IPS-18a (cell line): ENCODE results near the gene KIRREL2.
A peak's percentile ranks its signal among the peaks of the same experiment; 100 is the strongest.
"Not testable (repeated sequence)": the region's sequence is repeated elsewhere in the genome, so short reads cannot be mapped to it uniquely, and the experiment has no call there.

Experiments used
- H3K27ac ChIP-seq: one replicate; pipeline ENCODE4 v1.5.1; 2013; ENCODE audit warnings: low read length
- H3K27me3 ChIP-seq: one replicate; pipeline ENCODE4 v1.6.1; 2013; ENCODE audit warnings: mild to moderate bottlenecking, low read length; ENCODE audit not compliant: control insufficient read depth, insufficient read depth
- H3K36me3 ChIP-seq: one replicate; pipeline ENCODE4 v1.6.1; 2013; ENCODE audit warnings: low read depth, low read length; ENCODE audit not compliant: control insufficient read depth
- H3K4me1 ChIP-seq: one replicate; pipeline ENCODE4 v1.6.1; 2013; ENCODE audit warnings: low read depth, low read length; ENCODE audit not compliant: control insufficient read depth
- H3K4me3 ChIP-seq: one replicate; pipeline ENCODE4 v1.5.1; 2013; ENCODE audit warnings: low read length
- H3K9ac ChIP-seq: one replicate; pipeline ENCODE4 v1.6.1; 2013; ENCODE audit warnings: mild to moderate bottlenecking, low read length, moderate library complexity
- H3K9me3 ChIP-seq: one replicate; pipeline ENCODE4 v1.6.1; 2013; ENCODE audit warnings: low read depth, low read length; ENCODE audit not compliant: control insufficient read depth

Gene KIRREL2

DNA sequence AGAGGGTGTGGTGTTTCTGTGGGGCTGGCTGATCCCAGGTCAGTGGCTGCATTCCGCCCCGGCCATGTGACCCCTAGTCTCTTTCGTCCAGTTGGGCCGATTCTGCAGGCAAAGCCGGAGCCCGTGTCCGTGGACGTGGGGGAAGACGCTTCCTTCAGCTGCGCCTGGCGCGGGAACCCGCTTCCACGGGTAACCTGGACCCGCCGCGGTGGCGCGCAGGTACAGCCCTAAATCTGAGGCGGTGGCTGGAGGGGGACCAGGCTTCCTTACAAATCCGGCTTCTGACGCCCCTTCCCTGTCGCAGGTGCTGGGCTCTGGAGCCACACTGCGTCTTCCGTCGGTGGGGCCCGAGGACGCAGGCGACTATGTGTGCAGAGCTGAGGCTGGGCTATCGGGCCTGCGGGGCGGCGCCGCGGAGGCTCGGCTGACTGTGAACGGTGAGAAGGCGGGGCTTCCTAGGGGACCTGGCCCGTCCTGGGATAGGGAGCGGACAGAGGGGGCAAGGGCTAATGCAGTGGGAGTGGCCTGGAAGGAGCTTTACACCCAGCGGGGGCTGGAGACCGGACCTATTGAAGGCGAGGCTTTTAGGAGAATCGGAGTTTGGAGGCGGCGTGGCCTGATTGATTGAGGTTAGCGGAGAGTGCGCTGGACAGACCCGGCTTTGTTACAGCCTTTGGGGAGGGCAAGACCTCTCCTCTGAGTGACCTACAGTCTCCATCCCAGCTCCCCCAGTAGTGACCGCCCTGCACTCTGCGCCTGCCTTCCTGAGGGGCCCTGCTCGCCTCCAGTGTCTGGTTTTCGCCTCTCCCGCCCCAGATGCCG, 4.3 kb downstream of the KIRREL2 start:
- Histone ChIP-seq H3K9me3 (no peaks in the 10 kb centered on the region), H3K4me3 (peak overlapping the region; percentile 53), H3K36me3 (no peaks in the 10 kb centered on the region), H3K9ac (no peak overlapping the region), H3K27ac (no peak overlapping the region), H3K27me3 (peaks cover 68% of the 10 kb centered on the region), H3K4me1 (peaks cover 7% of the 10 kb centered on the region)

DNA sequence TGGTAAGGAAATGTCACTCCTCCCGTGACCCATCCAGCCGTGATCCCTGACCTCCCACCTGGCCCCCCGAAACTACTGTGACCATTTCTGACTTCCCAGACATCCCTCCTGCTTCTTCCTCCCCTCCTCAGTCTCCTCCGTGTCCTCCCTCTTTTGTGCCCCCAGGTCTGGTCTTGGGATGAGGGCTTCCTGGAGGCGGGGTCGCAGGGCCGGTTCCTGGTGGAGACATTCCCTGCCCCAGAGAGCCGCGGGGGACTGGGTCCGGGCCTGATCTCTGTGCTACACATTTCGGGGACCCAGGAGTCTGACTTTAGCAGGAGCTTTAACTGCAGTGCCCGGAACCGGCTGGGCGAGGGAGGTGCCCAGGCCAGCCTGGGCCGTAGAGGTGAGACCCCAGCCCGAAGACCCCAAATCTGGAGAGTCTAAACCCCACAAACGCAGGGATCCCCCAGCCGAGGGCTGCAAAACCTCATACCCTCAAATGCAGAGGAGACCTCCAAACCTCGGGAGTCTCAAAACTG, 5.0 kb downstream of the KIRREL2 start:
- Histone ChIP-seq H3K4me3 (peak overlapping the region; percentile 53), H3K9ac (no peak overlapping the region), H3K4me1 (peaks cover 7% of the 10 kb centered on the region), H3K27ac (no peak overlapping the region), H3K27me3 (peaks cover 62% of the 10 kb centered on the region), H3K9me3 (no peaks in the 10 kb centered on the region), H3K36me3 (no peaks in the 10 kb centered on the region)

- H3K27me3 ChIP-seq: peaks cover 56% of the 10 kb centered on the region
Observed at GRCh38 chr19:35862528-35862927, 5.8 kb downstream of the KIRREL2 start.

DNA sequence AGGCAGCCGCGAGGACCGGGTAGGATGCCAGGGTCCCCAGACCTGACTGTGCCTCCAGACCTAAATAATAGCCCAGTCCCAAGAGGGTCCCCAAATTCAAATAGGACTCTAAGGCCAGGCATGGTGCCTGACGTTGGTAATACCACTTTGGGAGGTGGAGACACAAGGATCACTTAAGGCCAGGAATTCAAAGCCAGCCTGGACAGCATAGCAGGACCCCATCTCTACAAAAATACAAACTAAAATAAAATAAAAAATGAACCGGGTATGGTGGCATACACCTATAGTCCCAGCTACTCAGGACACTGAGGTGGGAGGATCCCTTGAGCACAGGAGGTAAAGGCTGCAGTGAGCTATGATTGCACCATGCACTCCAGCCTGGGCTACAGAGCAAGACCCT, 6.3 kb downstream of the KIRREL2 start:
- Histone ChIP-seq H3K4me3 (no peak overlapping the region), H3K36me3 (no peaks in the 10 kb centered on the region), H3K9ac (no peak overlapping the region), H3K9me3 (no peaks in the 10 kb centered on the region), H3K27me3 (peaks cover 56% of the 10 kb centered on the region), H3K4me1 (peaks cover 12% of the 10 kb centered on the region), H3K27ac (no peak overlapping the region)

More at GRCh38 chr19:35862528-35862927, 5.8 kb downstream of the KIRREL2 start:
- Histone ChIP-seq H3K9me3 (no peaks in the 10 kb centered on the region), H3K4me1 (peaks cover 7% of the 10 kb centered on the region), H3K9ac (no peak overlapping the region), H3K36me3 (no peaks in the 10 kb centered on the region), H3K27ac (no peak overlapping the region), H3K4me3 (no peak overlapping the region)

GRCh38 chr19:35868172-35868822, 11.6 kb downstream of the KIRREL2 start, which contains the start of gene APLP1:
Gene APLP1 (plus strand): TSS chr19:35868574. CDS start chr19:35868637, 63 bp downstream.
- Histone ChIP-seq H3K9me3 (no peaks in the 10 kb centered on the region), H3K4me1 (peaks cover 14% of the 10 kb centered on the region), H3K4me3 (peak within 1 kb of the TSS; percentile 71), H3K27me3 (peaks cover 10% of the 10 kb centered on the region), H3K9ac (no peak within 1 kb of the TSS), H3K27ac (no peak within 1 kb of the TSS), H3K36me3 (no peaks in the 10 kb centered on the region)

GRCh38 chr19:35868823-35869326, 12.2 kb downstream of the KIRREL2 start:
- H3K9me3 ChIP-seq: no peaks in the 10 kb centered on the region
- H3K9ac ChIP-seq: no peak overlapping the region
- H3K4me1 ChIP-seq: peaks cover 14% of the 10 kb centered on the region
- H3K4me3 ChIP-seq: peak overlapping the region; percentile 71
- peaks cover 10% of the 10 kb centered on the region for H3K27me3 ChIP-seq
- no peak overlapping the region for H3K27ac ChIP-seq
- no peaks in the 10 kb centered on the region for H3K36me3 ChIP-seq

DNA sequence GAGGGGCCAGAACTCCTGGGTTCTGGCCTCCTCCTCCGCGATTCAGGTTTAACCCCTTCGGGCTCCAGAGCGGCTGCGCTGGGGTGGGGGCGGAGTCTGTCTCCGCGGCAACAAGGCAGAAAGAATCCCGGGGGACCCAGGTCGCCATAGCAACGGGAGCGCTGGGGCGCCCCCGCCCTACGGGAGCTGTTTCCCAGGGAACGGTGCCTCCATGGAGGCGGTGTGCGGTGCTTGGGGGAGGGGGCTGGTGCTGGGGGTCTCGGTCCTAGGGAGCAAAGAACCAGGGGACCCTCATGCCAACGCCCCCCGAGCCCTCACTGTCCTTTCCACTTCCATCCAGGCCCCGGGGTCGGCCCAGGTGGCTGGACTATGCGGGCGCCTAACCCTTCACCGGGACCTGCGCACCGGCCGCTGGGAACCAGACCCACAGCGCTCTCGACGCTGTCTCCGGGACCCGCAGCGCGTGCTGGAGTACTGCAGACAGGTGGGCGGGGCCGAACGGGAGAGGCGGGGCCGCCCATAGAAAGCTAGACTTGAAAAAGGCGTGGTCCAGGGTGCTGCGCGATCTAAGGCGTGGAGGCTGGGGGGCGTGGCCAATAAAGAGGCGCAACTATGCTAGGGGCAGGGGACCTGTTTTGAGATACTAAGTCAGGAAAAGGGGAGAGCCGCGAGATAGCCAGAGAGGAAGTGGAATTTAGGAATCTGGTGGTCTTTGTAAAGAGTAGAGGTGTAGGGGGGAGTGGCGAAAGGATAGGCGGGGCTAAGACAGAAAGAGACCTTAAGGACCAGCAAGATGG, 12.8 kb downstream of the KIRREL2 start:
- H3K36me3 ChIP-seq: no peaks in the 10 kb centered on the region
- no peak overlapping the region for H3K9ac ChIP-seq
- peaks cover 14% of the 10 kb centered on the region for H3K4me1 ChIP-seq
- no peak overlapping the region for H3K27ac ChIP-seq
- H3K27me3 ChIP-seq: peaks cover 10% of the 10 kb centered on the region
- peak overlapping the region; percentile 71 for H3K4me3 ChIP-seq
- H3K9me3 ChIP-seq: no peaks in the 10 kb centered on the region

GRCh38 chr19:35870124-35870736, 13.5 kb downstream of the KIRREL2 start:
- H3K9me3 ChIP-seq, H3K9ac ChIP-seq, H3K36me3 ChIP-seq, H3K27ac ChIP-seq: not testable (repeated sequence)
- H3K27me3 ChIP-seq: peaks cover 10% of the 10 kb centered on the region
- peak overlapping the region; percentile 71 for H3K4me3 ChIP-seq
- H3K4me1 ChIP-seq: peaks cover 14% of the 10 kb centered on the region

GRCh38 chr19:35870798-35871197, 14.1 kb downstream of the KIRREL2 start:
- peak overlapping the region; percentile 71 for H3K4me3 ChIP-seq
- H3K27me3 ChIP-seq: peaks cover 10% of the 10 kb centered on the region
- no peak overlapping the region for H3K27ac ChIP-seq
- H3K4me1 ChIP-seq: peaks cover 14% of the 10 kb centered on the region
- no peaks in the 10 kb centered on the region for H3K36me3 ChIP-seq
- no peak overlapping the region for H3K9ac ChIP-seq
- H3K9me3 ChIP-seq: no peaks in the 10 kb centered on the region

- Histone ChIP-seq H3K4me1 (peaks cover 14% of the 10 kb centered on the region), H3K4me3 (no peak overlapping the region), H3K9me3 (no peaks in the 10 kb centered on the region), H3K9ac (no peak overlapping the region), H3K36me3 (no peaks in the 10 kb centered on the region), H3K27ac (no peak overlapping the region), H3K27me3 (peaks cover 10% of the 10 kb centered on the region)
Observed at GRCh38 chr19:35871611-35872010, 14.9 kb downstream of the KIRREL2 start.

GRCh38 chr19:35872180-35872579, 15.5 kb downstream of the KIRREL2 start:
- Histone ChIP-seq H3K4me3 (no peak overlapping the region), H3K36me3 (no peaks in the 10 kb centered on the region), H3K27me3 (peaks cover 10% of the 10 kb centered on the region), H3K4me1 (peaks cover 14% of the 10 kb centered on the region), H3K9me3 (no peaks in the 10 kb centered on the region), H3K9ac (no peak overlapping the region), H3K27ac (no peak overlapping the region)
